Peyer's patch (tissue), 4 donors: ENCODE measurements around the gene ABLIM1. TPM values are rescaled to one million over a fixed set of nuclear protein-coding genes. Genes with fewer than 3 reads are reported as not detected.
A peak's percentile ranks its signal among the peaks of the same experiment; 100 is the strongest.
"Not testable (repeated sequence)": the region's sequence is repeated elsewhere in the genome, so short reads cannot be mapped to it uniquely, and the experiment has no call there.

ENCODE experiments used
- DNase-seq, 3 donors: peaks; one replicate each; pipeline ENCODE4 v3.0.0-alpha.2; 2017 to 2019
- H3K27ac ChIP-seq, 4 donors: fragments of 200-600 bp; sonication (generic); one replicate each; pipeline ENCODE4 v1.5.1; 2016 to 2019
- H3K27me3 ChIP-seq, 2 donors: fragments of 200-600 bp; sonication (generic); one replicate each; pipeline ENCODE4 v1.5.1; 2019
- H3K36me3 ChIP-seq, 3 donors: fragments of 200-600 bp; sonication (generic); one replicate each; pipeline ENCODE4 v1.5.1; 2016 to 2019
- H3K4me1 ChIP-seq, 4 donors: fragments of 200-600 bp; sonication (generic); one replicate each; pipeline ENCODE4 v1.5.1; 2016 to 2019
- H3K4me3 ChIP-seq, 4 donors: fragments of 200-600 bp; sonication (generic); 1 replicate in 3 of 4; 2 replicates in 1 of 4; pipeline ENCODE4 v1.5.1; 2016 to 2019; ENCODE audit warnings: mild to moderate bottlenecking in 1 of 4
- H3K9me3 ChIP-seq, 4 donors: fragments of 200-600 bp; sonication (generic); one replicate each; pipeline ENCODE4 v1.5.1; 2016 to 2019; ENCODE audit warnings: mild to moderate bottlenecking in 1 of 4
- POLR2A ChIP-seq, 2 donors: fragments of 450-650 bp; IDR thresholded peaks; one replicate each; pipeline ENCODE4 v1.5.1; 2017; ENCODE audit warnings: antibody characterized with exemption in 2 of 2, mild to moderate bottlenecking in 2 of 2, moderate library complexity in 2 of 2
- total RNA-seq, 4 donors: library from RNA; depleted of rRNA; stranded (reverse); fragments of >200 nt; gene quantifications; one replicate each; pipeline ENCODE4 v1.1.0, GENCODE V29; 2016
- TF ChIP-seq, protein P1 (sequence below), 6 experiments: fragments of 450-650 bp in 4 of 6; fragments of 200-600 bp in 2 of 6; sonication (generic) in 1 of 6; IDR thresholded peaks; one replicate each; pipeline ENCODE4 v1.5.1; 2017 to 2019; ENCODE audit warnings: antibody characterized with exemption in 6 of 6, mild to moderate bottlenecking in 3 of 6, moderate library complexity in 1 of 6

ABLIM1 gene
- total RNA-seq, 4 donors from 2014 or later, result 91.6 to 145 (median 121) TPM

- Histone ChIP-seq H3K4me1 (no peaks in the 10 kb centered on the region), H3K4me3 (no peak overlapping the region), H3K27me3 (no peaks in the 10 kb centered on the region), H3K9me3 (no peaks in the 10 kb centered on the region), H3K36me3 (no peaks in the 10 kb centered on the region), H3K27ac (no peak overlapping the region)
- DNase-seq, result no peak
- TF ChIP-seq, protein P1, sequence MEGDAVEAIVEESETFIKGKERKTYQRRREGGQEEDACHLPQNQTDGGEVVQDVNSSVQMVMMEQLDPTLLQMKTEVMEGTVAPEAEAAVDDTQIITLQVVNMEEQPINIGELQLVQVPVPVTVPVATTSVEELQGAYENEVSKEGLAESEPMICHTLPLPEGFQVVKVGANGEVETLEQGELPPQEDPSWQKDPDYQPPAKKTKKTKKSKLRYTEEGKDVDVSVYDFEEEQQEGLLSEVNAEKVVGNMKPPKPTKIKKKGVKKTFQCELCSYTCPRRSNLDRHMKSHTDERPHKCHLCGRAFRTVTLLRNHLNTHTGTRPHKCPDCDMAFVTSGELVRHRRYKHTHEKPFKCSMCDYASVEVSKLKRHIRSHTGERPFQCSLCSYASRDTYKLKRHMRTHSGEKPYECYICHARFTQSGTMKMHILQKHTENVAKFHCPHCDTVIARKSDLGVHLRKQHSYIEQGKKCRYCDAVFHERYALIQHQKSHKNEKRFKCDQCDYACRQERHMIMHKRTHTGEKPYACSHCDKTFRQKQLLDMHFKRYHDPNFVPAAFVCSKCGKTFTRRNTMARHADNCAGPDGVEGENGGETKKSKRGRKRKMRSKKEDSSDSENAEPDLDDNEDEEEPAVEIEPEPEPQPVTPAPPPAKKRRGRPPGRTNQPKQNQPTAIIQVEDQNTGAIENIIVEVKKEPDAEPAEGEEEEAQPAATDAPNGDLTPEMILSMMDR (IDR thresholded peaks at IDR 0.05), result no peak
- no peak for TF ChIP-seq POLR2A (IDR thresholded peaks at IDR 0.05)
Observed at GRCh38 chr10:114697061-114697598, 39.1 kb upstream of the ABLIM1 start.

DNA sequence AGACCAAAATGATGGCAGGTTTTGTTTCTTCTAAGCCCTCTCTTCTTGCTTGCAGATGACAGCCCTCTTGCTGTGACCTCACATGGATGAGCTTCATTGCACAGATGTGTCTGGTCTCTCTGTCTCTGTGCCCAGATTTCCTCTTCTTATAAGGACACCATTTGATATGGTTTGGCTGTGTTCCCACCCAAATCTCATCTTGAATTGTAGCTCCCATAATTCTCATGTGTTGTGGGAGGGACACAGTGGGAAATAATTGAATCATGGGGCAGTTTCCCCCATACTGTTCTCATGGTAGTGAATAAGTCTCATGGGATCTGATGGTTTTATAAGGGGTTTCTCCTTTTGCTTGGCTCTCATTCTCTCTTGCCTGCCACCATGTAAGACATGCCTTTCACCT lies 38.2 kb upstream of the ABLIM1 start:
- not testable (repeated sequence) for H3K36me3 ChIP-seq, H3K27me3 ChIP-seq, H3K9me3 ChIP-seq, DNase-seq, H3K27ac ChIP-seq, H3K4me3 ChIP-seq, H3K4me1 ChIP-seq

DNA sequence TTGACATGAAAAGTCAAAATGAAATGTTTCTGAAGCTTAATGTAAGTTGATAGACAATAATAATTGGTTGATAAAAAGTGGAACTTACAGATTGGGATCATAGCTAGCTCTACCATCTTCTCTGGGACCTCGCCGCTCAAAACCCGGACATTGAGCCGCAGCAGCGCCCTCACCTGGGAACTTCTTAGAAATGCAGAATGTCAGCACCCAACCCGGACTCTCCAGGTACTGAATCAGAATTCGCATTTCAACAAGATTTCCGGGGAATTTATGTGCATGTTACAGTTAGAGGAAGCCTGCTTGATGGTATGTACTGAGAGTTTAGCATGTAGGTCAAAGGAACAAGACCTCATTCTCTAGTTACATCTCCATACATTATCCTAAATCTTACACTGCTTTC lies 36.7 kb upstream of the ABLIM1 start:
- H3K4me3 ChIP-seq, result no peak overlapping the region
- TF ChIP-seq, protein P1 (IDR thresholded peaks at IDR 0.05), result peak in 4 of 6 experiments; percentile 36 to 58 (median 53)
- no peak for TF ChIP-seq POLR2A (IDR thresholded peaks at IDR 0.05)
- no peak overlapping the region for H3K27ac ChIP-seq
- no peaks in the 10 kb centered on the region for H3K4me1 ChIP-seq
- DNase-seq, result peak in 1 of 3 donors; percentile 59
- H3K27me3 ChIP-seq, result no peaks in the 10 kb centered on the region
- H3K36me3 ChIP-seq, result no peaks in the 10 kb centered on the region
- H3K9me3 ChIP-seq, result no peaks in the 10 kb centered on the region

DNA sequence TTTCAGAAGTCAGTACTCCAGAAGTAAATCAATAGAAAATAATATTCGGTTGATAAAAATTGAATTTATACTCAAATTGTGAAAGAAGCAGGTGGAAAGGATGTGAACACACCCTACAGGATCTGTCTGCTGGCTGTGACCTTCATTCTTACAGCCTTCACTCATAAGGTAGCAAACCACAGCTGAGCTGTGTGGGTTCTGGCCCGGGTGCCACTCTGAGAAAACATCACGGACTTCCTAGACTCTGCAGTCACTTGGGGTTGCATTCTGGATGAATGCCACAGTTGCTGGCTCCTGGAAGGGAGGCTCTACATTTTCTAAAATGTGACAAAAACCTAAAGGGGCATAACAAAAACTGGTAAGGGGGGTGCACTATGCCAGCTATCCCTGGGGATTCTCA lies 36.0 kb upstream of the ABLIM1 start:
- DNase-seq, result no peak

DNA sequence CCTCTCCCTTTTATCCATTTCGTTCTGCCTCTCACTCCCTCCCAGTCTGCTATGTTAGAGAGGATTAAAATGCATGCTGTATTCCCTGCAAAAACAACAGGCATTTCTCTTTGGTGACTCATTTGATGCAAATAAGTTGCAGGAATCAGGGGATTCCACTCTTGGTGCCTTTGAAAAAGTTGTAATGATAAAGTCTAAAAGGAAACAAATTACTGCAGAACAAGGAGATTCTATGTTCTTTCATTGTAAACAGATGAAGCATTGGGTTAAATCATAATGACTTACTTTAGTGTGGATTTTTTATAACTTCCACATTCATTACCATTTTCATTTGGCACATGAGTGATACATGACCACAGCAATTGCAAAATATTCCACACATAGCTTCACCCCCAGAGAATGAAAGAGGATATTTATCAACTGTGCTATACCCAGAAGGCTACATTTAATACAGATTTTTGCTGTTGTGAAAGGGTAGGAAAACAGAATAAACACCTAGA lies 33.4 kb upstream of the ABLIM1 start:
- H3K4me3 ChIP-seq, result no peak overlapping the region
- no peak overlapping the region for H3K27ac ChIP-seq
- no peaks in the 10 kb centered on the region for H3K9me3 ChIP-seq
- H3K36me3 ChIP-seq, result no peaks in the 10 kb centered on the region
- no peaks in the 10 kb centered on the region for H3K4me1 ChIP-seq
- H3K27me3 ChIP-seq, result no peaks in the 10 kb centered on the region
- TF ChIP-seq, protein P1 (IDR thresholded peaks at IDR 0.05), result no peak
- TF ChIP-seq POLR2A (IDR thresholded peaks at IDR 0.05), result no peak
- DNase-seq, result no peak

More for the DNA sequence above, 36.0 kb upstream of the ABLIM1 start:
- Histone ChIP-seq H3K27ac (no peak overlapping the region), H3K4me3 (no peak overlapping the region), H3K27me3 (no peaks in the 10 kb centered on the region), H3K4me1 (no peaks in the 10 kb centered on the region), H3K9me3 (no peaks in the 10 kb centered on the region), H3K36me3 (no peaks in the 10 kb centered on the region)
- no peak for TF ChIP-seq POLR2A (IDR thresholded peaks at IDR 0.05)
- TF ChIP-seq, protein P1 (IDR thresholded peaks at IDR 0.05), result no peak

- no peak overlapping the region for H3K27ac ChIP-seq
- peaks cover 0 to 21% (median 0%) of the 10 kb centered on the region in 4 donors for H3K4me1 ChIP-seq
- no peaks in the 10 kb centered on the region for H3K9me3 ChIP-seq
- no peaks in the 10 kb centered on the region for H3K36me3 ChIP-seq
- no peak for DNase-seq
- H3K4me3 ChIP-seq, result no peak overlapping the region
- no peak for TF ChIP-seq POLR2A (IDR thresholded peaks at IDR 0.05)
- TF ChIP-seq, protein P1 (IDR thresholded peaks at IDR 0.05), result no peak
- H3K27me3 ChIP-seq, result no peaks in the 10 kb centered on the region
Observed at GRCh38 chr10:114688786-114689185, 30.7 kb upstream of the ABLIM1 start.
